ENCODE data around the gene MUC5AC. TPM values are rescaled to one million over a fixed set of nuclear protein-coding genes. Genes with fewer than 3 reads are reported as not detected.

Gene MUC5AC
- total RNA-seq, 2 experiments from 2014 or later: not detected

DNA sequence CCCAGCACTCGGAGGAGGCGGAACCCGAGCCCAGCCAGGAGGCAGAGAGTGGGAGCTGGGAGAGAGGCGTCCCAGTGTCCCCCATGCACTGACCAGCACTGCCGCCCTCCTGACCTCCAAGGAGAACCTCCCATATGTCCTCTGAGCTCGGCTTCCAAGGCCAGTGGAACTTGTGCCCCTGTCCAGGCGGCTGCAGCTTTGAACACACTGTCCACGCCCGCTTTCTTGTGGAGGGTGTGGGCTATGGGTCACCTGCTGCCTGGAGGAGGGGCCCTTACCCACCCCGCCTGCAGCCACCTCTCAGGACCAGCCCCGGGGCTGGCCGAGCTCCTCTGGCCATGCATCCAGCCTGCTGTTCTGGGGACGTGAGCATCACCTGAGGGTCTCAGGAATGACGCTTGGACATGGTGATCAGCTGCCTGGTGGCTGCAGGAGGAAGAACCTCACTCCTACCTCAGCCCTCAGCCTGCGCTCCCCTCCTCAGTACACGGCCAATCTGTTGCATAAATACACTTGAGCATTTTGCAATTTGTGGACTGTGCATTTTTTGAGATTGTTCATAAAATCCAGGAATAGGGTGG is 42.9 kb downstream of the MUC5AC start:
- POLR2A ChIA-PET: no interaction called here
- no peak for DNase-seq (ENCODE audit: low spot score)
- H4K20me1 ChIP-seq (ENCODE audit: insufficient read depth, low read length): no peaks in the 10 kb centered on the region
- TF ChIP-seq, protein P1, sequence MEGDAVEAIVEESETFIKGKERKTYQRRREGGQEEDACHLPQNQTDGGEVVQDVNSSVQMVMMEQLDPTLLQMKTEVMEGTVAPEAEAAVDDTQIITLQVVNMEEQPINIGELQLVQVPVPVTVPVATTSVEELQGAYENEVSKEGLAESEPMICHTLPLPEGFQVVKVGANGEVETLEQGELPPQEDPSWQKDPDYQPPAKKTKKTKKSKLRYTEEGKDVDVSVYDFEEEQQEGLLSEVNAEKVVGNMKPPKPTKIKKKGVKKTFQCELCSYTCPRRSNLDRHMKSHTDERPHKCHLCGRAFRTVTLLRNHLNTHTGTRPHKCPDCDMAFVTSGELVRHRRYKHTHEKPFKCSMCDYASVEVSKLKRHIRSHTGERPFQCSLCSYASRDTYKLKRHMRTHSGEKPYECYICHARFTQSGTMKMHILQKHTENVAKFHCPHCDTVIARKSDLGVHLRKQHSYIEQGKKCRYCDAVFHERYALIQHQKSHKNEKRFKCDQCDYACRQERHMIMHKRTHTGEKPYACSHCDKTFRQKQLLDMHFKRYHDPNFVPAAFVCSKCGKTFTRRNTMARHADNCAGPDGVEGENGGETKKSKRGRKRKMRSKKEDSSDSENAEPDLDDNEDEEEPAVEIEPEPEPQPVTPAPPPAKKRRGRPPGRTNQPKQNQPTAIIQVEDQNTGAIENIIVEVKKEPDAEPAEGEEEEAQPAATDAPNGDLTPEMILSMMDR (conservative IDR thresholded peaks at IDR 0.05; ENCODE audit: low read length): no peak
- TF ChIP-seq EZH2phosphoT487 (IDR thresholded peaks at IDR 0.05; ENCODE audit: borderline replicate concordance, low read depth, low read length): no peak
- no peaks in the 10 kb centered on the region for H3K36me3 ChIP-seq (ENCODE audit: insufficient read depth, low read length)
- H3K27ac ChIP-seq (ENCODE audit: low read depth, low read length, poor library complexity, severe bottlenecking): no peak overlapping the region
- intact Hi-C loops (cut with micrococcal nuclease; ENCODE audit: unreplicated experiment): loop anchor here (10.0 kb wide), 1 partner anchor 374 kb away; the partner anchor contains the start of gene DUSP8
- no peak overlapping the region for H3K4me2 ChIP-seq (ENCODE audit: low read length)
- CTCF ChIA-PET (ENCODE audit: unreplicated experiment): no interaction called here
- H3K4me3 ChIP-seq (ENCODE audit: low read depth, low read length, poor library complexity, severe bottlenecking): no peak overlapping the region
- no peaks in the 10 kb centered on the region for H3K4me1 ChIP-seq (ENCODE audit: insufficient read depth, low read length, poor library complexity, severe bottlenecking)
- no peaks in the 10 kb centered on the region for H3K9me3 ChIP-seq (ENCODE audit: low read length)
- no peaks in the 10 kb centered on the region for H3K9me2 ChIP-seq (ENCODE audit: insufficient read depth, low read length)
- H2AFZ ChIP-seq (ENCODE audit: low read length): no peak overlapping the region
- BruUV-seq (replicated peaks): no TSS peak
- H3K79me2 ChIP-seq (ENCODE audit: insufficient read depth, low read depth, low read length): no peaks in the 10 kb centered on the region

GRCh38 chr11:1201395-1202153 is 43.8 kb downstream of the MUC5AC start:
- Histone ChIP-seq H3K4me1 (ENCODE audit: insufficient read depth, low read length, poor library complexity, severe bottlenecking) (no peaks in the 10 kb centered on the region), H3K4me3 (ENCODE audit: low read depth, low read length, poor library complexity, severe bottlenecking) (no peak overlapping the region), H4K20me1 (ENCODE audit: insufficient read depth, low read length) (no peaks in the 10 kb centered on the region), H3K36me3 (ENCODE audit: insufficient read depth, low read length) (no peaks in the 10 kb centered on the region), H3K4me2 (ENCODE audit: low read length) (no peak overlapping the region), H3K9me3 (ENCODE audit: low read length) (no peaks in the 10 kb centered on the region), H3K79me2 (ENCODE audit: insufficient read depth, low read depth, low read length) (no peaks in the 10 kb centered on the region), H3K27ac (ENCODE audit: low read depth, low read length, poor library complexity, severe bottlenecking) (no peak overlapping the region), H2AFZ (ENCODE audit: low read length) (no peak overlapping the region), H3K9me2 (ENCODE audit: insufficient read depth, low read length) (no peaks in the 10 kb centered on the region)
- POLR2A ChIA-PET: no interaction called here
- CTCF ChIA-PET (ENCODE audit: unreplicated experiment): no interaction called here
- intact Hi-C loops (cut with micrococcal nuclease; ENCODE audit: unreplicated experiment): loop anchor here (10.0 kb wide), 1 partner anchor 373 kb away; the partner anchor contains the start of gene DUSP8
- BruUV-seq (replicated peaks): no TSS peak
- no peak for DNase-seq (ENCODE audit: low spot score)
- TF ChIP-seq, protein P1 (conservative IDR thresholded peaks at IDR 0.05; ENCODE audit: low read length): no peak
- no peak for TF ChIP-seq EZH2phosphoT487 (IDR thresholded peaks at IDR 0.05; ENCODE audit: borderline replicate concordance, low read depth, low read length)

All from OCI-LY7 (cell line).